Panc1 (cell line): ENCODE measurements around the gene NCK2.

ENCODE experiments used
- CTCF ChIP-seq: fragments of 450-650 bp; IDR thresholded peaks from 2 replicates; pipeline ENCODE4 v1.5.1; 2017; ENCODE audit warnings: mild to moderate bottlenecking
- POLR2AphosphoS5 ChIP-seq: IDR thresholded peaks from 2 replicates; pipeline ENCODE4 v1.6.1; 2012; ENCODE audit warnings: mild to moderate bottlenecking, low read depth, low read length, moderate library complexity
- SIN3A ChIP-seq: IDR thresholded peaks from 2 replicates; pipeline ENCODE4 v1.6.1; 2012; ENCODE audit warnings: low read depth, mild to moderate bottlenecking, low read length, moderate library complexity, borderline replicate concordance; ENCODE audit not compliant: insufficient read depth
- TCF7L2 ChIP-seq: IDR thresholded peaks from 2 replicates; pipeline ENCODE4 v1.6.1; 2011; ENCODE audit warnings: mild to moderate bottlenecking, low read depth, low read length, inconsistent platforms

GRCh38 chr2:105797298-105797819 lies 52.6 kb downstream of the NCK2 start:
- no peak for TF ChIP-seq CTCF
- TF ChIP-seq TCF7L2, result no peak
- no peak for TF ChIP-seq POLR2AphosphoS5
- TF ChIP-seq SIN3A, result no peak
